ENCODE data around the gene CD109. TPM values are rescaled to one million over a fixed set of nuclear protein-coding genes. Genes with fewer than 3 reads are reported as not detected.

The CD109 gene
- total RNA-seq, 1 experiment from 2014 or later, result 46.1 TPM

GRCh38 chr6:73797861-73798260, 101.9 kb downstream of the CD109 start:
- H3K36me3 ChIP-seq (ENCODE audit: control insufficient read depth, insufficient read depth, low read length), result no peaks in the 10 kb centered on the region
- in situ Hi-C loops (cut with HindIII; ENCODE audit: low pct_unique_long_range_greater_than_20kb, low sequenced_read_pairs) (no loop called here), intact Hi-C loops (cut with micrococcal nuclease; ENCODE audit: unreplicated experiment) (no loop called here)
- ATAC-seq (no peak), DNase-seq (ENCODE audit: low read depth, low spot score) (no peak)
- ChIA-PET POLR2A (interaction anchor here (0.5 kb wide), 1 partner anchor 1815 kb away, joined by 3 read pairs; no protein-coding TSS in a partner anchor), CTCF (no interaction called here)
- H3K4me3 ChIP-seq (ENCODE audit: low read depth in 2 of 2, low read length in 2 of 2), result no peak overlapping the region
- no peak for TF ChIP-seq CTCF (IDR thresholded peaks at IDR 0.05)
- TF ChIP-seq REST (IDR thresholded peaks at IDR 0.05; ENCODE audit: insufficient read depth in 1 of 2, low read depth in 2 of 2, low read length in 1 of 2), result no peak
- TF ChIP-seq POLR2AphosphoS5 (IDR thresholded peaks at IDR 0.05; ENCODE audit: low read depth, low read length), result no peak
- no peak for TF ChIP-seq SIN3A (IDR thresholded peaks at IDR 0.05; ENCODE audit: borderline replicate concordance, insufficient read depth, low read depth, low read length)
- TF ChIP-seq TCF7L2 (IDR thresholded peaks at IDR 0.05; ENCODE audit: low read depth, low read length), result no peak
- H3K4me1 ChIP-seq (ENCODE audit: control insufficient read depth, insufficient read depth, low read length), result no peaks in the 10 kb centered on the region
- no TSS peak for BruUV-seq (replicated peaks)
- H3K9me3 ChIP-seq (ENCODE audit: control insufficient read depth, insufficient read depth, low read depth, low read length), result no peaks in the 10 kb centered on the region
- H3K27ac ChIP-seq (ENCODE audit: low read length), result no peak overlapping the region
- no peaks in the 10 kb centered on the region for H3K27me3 ChIP-seq (ENCODE audit: control insufficient read depth, insufficient read depth, low read length)

GRCh38 chr6:73798592-73798991, 102.6 kb downstream of the CD109 start:
- POLR2A ChIA-PET, result no interaction called here
- no peak overlapping the region for H3K4me3 ChIP-seq (ENCODE audit: low read depth in 2 of 2, low read length in 2 of 2)
- H3K4me1 ChIP-seq (ENCODE audit: control insufficient read depth, insufficient read depth, low read length), result no peaks in the 10 kb centered on the region
- no peaks in the 10 kb centered on the region for H3K9me3 ChIP-seq (ENCODE audit: control insufficient read depth, insufficient read depth, low read depth, low read length)
- intact Hi-C loops (cut with micrococcal nuclease; ENCODE audit: unreplicated experiment), result no loop called here
- ATAC-seq (no peak; the same call in 1 of the 2 replicates), DNase-seq (ENCODE audit: low read depth, low spot score) (no peak)
- no peaks in the 10 kb centered on the region for H3K36me3 ChIP-seq (ENCODE audit: control insufficient read depth, insufficient read depth, low read length)
- no TSS peak for BruUV-seq (replicated peaks)
- CTCF ChIA-PET, result no interaction called here
- TF ChIP-seq POLR2AphosphoS5 (IDR thresholded peaks at IDR 0.05; ENCODE audit: low read depth, low read length) (no peak), SIN3A (IDR thresholded peaks at IDR 0.05; ENCODE audit: borderline replicate concordance, insufficient read depth, low read depth, low read length) (no peak), CTCF (IDR thresholded peaks at IDR 0.05) (peak; percentile 25; the same call in 1 of the 2 replicates), REST (IDR thresholded peaks at IDR 0.05; ENCODE audit: insufficient read depth in 1 of 2, low read depth in 2 of 2, low read length in 1 of 2) (no peak)
- no peaks in the 10 kb centered on the region for H3K27me3 ChIP-seq (ENCODE audit: control insufficient read depth, insufficient read depth, low read length)
- H3K27ac ChIP-seq (ENCODE audit: low read length), result no peak overlapping the region
- in situ Hi-C loops (cut with HindIII; ENCODE audit: low pct_unique_long_range_greater_than_20kb, low sequenced_read_pairs), result no loop called here

Data from Panc1 (cell line).